Measurements from ENCODE around the gene ERICH6B.

DNA sequence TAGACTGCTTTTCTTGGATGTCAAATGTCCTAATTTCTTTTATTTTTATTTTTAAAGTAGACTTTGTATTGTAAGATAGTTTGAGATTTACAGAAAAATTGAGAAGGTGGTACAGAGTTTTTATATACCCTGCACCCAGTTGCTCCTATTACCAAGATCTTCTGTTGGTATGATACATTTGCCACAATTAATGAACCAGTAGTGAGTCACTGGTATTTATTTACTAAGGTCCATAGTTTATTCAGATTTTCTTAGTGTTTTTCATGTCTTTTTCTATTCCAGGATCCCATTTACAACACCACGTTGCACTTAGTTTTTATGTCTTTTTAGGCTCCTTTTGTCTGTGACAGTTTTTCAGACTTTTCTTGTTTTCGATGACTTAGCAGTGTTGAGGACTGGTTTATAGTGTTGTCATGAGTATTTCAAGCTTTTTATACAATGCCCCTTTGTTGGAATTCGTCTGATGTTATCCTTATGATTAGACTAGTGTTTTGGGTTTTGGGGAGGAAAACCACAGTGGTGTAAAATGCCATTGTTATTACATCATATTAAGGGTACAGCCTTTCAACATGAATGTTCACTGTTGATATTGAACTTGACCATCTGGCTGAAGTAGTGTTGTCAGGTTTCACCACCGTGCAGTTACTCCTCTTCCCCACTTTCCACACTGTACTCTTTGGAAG lies 114.9 kb downstream of the ERICH6B start:
- TF ChIP-seq LEF1 (IDR thresholded peaks at IDR 0.05; ENCODE audit: borderline replicate concordance) (no peak), CTBP1 (IDR thresholded peaks at IDR 0.05; ENCODE audit: borderline replicate concordance) (no peak), ELF4 (IDR thresholded peaks at IDR 0.05) (no peak), ZNF384 (IDR thresholded peaks at IDR 0.05) (no peak), SUZ12 (IDR thresholded peaks at IDR 0.05) (no peak), FOXK2 (IDR thresholded peaks at IDR 0.05) (no peak), SP1 (IDR thresholded peaks at IDR 0.05) (no peak)
